Measurements from ENCODE around the gene SLC29A2. TPM values are rescaled to one million over a fixed set of nuclear protein-coding genes. Genes with fewer than 3 reads are reported as not detected.

SLC29A2 gene
- total and polyA plus RNA-seq, 2 donors (not counting 3 experiments of a cell fraction or from before 2014, with no cell fraction given) = 2.4 to 5.2 TPM

GRCh38 chr11:66366844-66367477 lies 4.6 kb downstream of the SLC29A2 start:
- no peaks in the 10 kb centered on the region for H3K9me3 ChIP-seq (replicated peaks; ENCODE audit: control insufficient read depth, insufficient read depth, low read length)
- intact Hi-C loops (cut with micrococcal nuclease) (no loop called here), dilution Hi-C loops (cut with MboI; ENCODE audit: extremely low pct_ligation_motif_present, low sequenced_read_pairs) (no loop called here)
- TF ChIP-seq CTCF (IDR thresholded peaks at IDR 0.05; ENCODE audit: extremely low read depth in 1 of 2, insufficient read depth in 1 of 2, low read depth in 1 of 2, low read length in 2 of 2) (no peak), JUN (IDR thresholded peaks at IDR 0.05; ENCODE audit: borderline replicate concordance, insufficient read depth, insufficient read length, low read depth) (no peak), MAX (IDR thresholded peaks at IDR 0.05; ENCODE audit: insufficient read depth, insufficient read length) (no peak), POLR2AphosphoS5 (IDR thresholded peaks at IDR 0.05; ENCODE audit: insufficient read depth, low read depth, low read length) (no peak), MYC (IDR thresholded peaks at IDR 0.05; ENCODE audit: low read depth, low read length) (no peak), EZH2 (IDR thresholded peaks at IDR 0.05; ENCODE audit: borderline replicate concordance, low read depth, low read length, severe bottlenecking) (no peak), POLR2A (IDR thresholded peaks at IDR 0.05; ENCODE audit: low read depth, low read length) (no peak), FOS (IDR thresholded peaks at IDR 0.05; ENCODE audit: borderline replicate concordance, insufficient read depth, low read length) (no peak), GATA2 (IDR thresholded peaks at IDR 0.05; ENCODE audit: insufficient read depth, insufficient read length, low read depth, low read length) (no peak)
- DNase-seq (ENCODE audit: low read depth, low spot score) (no peak), FAIRE-seq (no peak)
- no peak overlapping the region for H3K4me3 ChIP-seq (replicated peaks in 1 of 3; ENCODE audit: insufficient read depth in 1 of 3, low read depth in 1 of 3, low read length in 3 of 3)
- no peaks in the 10 kb centered on the region for H3K9me1 ChIP-seq (replicated peaks; ENCODE audit: control insufficient read depth, extremely low read depth, insufficient read depth, low read length)
- no peaks in the 10 kb centered on the region for H4K20me1 ChIP-seq (replicated peaks; ENCODE audit: control insufficient read depth, extremely low read depth, insufficient read depth, low read length)
- H2AFZ ChIP-seq (ENCODE audit: low read depth, low read length) = no peak overlapping the region
- no peaks in the 10 kb centered on the region for H3K27me3 ChIP-seq (ENCODE audit: control insufficient read depth in 2 of 2, insufficient read depth in 2 of 2, low read length in 2 of 2)
- no TSS peak for BruUV-seq (replicated peaks)
- H3K36me3 ChIP-seq (ENCODE audit: control insufficient read depth in 2 of 2, extremely low read depth in 1 of 2, insufficient read depth in 2 of 2, low read length in 2 of 2) = no peaks in the 10 kb centered on the region
- ChIA-PET CTCF (interaction anchor here (0.8 to 1.0 kb wide), 2 partner anchors 11 to 19 kb away, joined by 3 to 4 read pairs; no protein-coding TSS in a partner anchor), POLR2A (no interaction called here)
- no peaks in the 10 kb centered on the region for H3K79me2 ChIP-seq (ENCODE audit: control insufficient read depth, insufficient read depth, low read length)
- no peak overlapping the region for H3K4me2 ChIP-seq (ENCODE audit: insufficient read depth, low read length)
- peaks cover 3% of the 10 kb centered on the region for H3K4me1 ChIP-seq (ENCODE audit: control insufficient read depth, extremely low read depth, insufficient read depth, low read length)
- no peak overlapping the region for H3K9ac ChIP-seq (replicated peaks; ENCODE audit: extremely low read depth, insufficient read depth, low read length)
- no peak overlapping the region for H3K27ac ChIP-seq (ENCODE audit: insufficient read depth, low read depth, low read length)
